ENCODE results near the gene TRIM52. TPM values are rescaled to one million over a fixed set of nuclear protein-coding genes. Genes with fewer than 3 reads are reported as not detected.
A peak's percentile ranks its signal among the peaks of the same experiment; 100 is the strongest.

TRIM52 gene
- total and polyA plus RNA-seq, 2 of the 13 experiments (the other 11 are each of a cell fraction or from before 2014, with no cell fraction given) = 7.2 to 11.6 TPM

GRCh38 chr5:181241393-181241975 lies 19.5 kb downstream of the TRIM52 start (continued):
- no peak for TF ChIP-seq ZBTB43 (CRISPR knock-in tag; conservative IDR thresholded peaks at IDR 0.05)
- peak; percentile 53; the same call in 1 of the 3 replicates for TF ChIP-seq MXI1 (IDR thresholded peaks at IDR 0.05; ENCODE audit: borderline replicate concordance, low read depth, low read length)
- TF ChIP-seq KDM2A (CRISPR knock-in tag; IDR thresholded peaks at IDR 0.05; ENCODE audit: borderline replicate concordance, low read depth) = 0 out of 2 replicates have a peak, but pooled peaks have one; percentile 27
- TF ChIP-seq IRF2 (CRISPR knock-in tag; IDR thresholded peaks at IDR 0.05) = peak; percentile 15; the same call in 1 of the 2 replicates
- TF ChIP-seq MYC (CRISPR knock-in tag; IDR thresholded peaks at IDR 0.05; ENCODE audit: borderline replicate concordance) = peak; percentile 19; the same call in 1 of the 2 replicates
- TF ChIP-seq GATAD2A (CRISPR knock-in tag; IDR thresholded peaks at IDR 0.05) = peak; percentile 16; the same call in 1 of the 2 replicates
- 0 out of 2 replicates have a peak, but pooled peaks have one; percentile 14 for TF ChIP-seq MIER3 (CRISPR knock-in tag; IDR thresholded peaks at IDR 0.05; ENCODE audit: borderline replicate concordance)
- TF ChIP-seq SMAD3 (CRISPR knock-in tag; IDR thresholded peaks at IDR 0.05) = 0 out of 2 replicates have a peak, but pooled peaks have one; percentile 2
- peak; percentile 22 for TF ChIP-seq AGO2 (optimal IDR thresholded peaks at IDR 0.05; ENCODE audit: low read depth, low read length)
- 0 out of 2 replicates have a peak, but pooled peaks have one; percentile 26 for TF ChIP-seq KMT2A (CRISPR knock-in tag; IDR thresholded peaks at IDR 0.05)
- peak; percentile 32; the same call in 1 of the 2 replicates for TF ChIP-seq ZNF556 (CRISPR knock-in tag; IDR thresholded peaks at IDR 0.05; ENCODE audit: borderline replicate concordance)
- no peak for TF ChIP-seq MATR3 (CRISPR knock-in tag; IDR thresholded peaks at IDR 0.05)
- TF ChIP-seq ZNF614 (CRISPR knock-in tag; IDR thresholded peaks at IDR 0.05; ENCODE audit: borderline replicate concordance) = peak; percentile 25; the same call in 1 of the 2 replicates
- TF ChIP-seq HNF1A (IDR thresholded peaks at IDR 0.05; ENCODE audit: low read depth) = no peak
- TF ChIP-seq HNF1A (CRISPR knock-in tag; IDR thresholded peaks at IDR 0.05; ENCODE audit: borderline replicate concordance) = 0 out of 2 replicates have a peak, but pooled peaks have one; percentile 14
- TF ChIP-seq HOXA9 (CRISPR knock-in tag; IDR thresholded peaks at IDR 0.05; ENCODE audit: borderline replicate concordance) = no peak
- no peak for TF ChIP-seq KDM6A (CRISPR knock-in tag; IDR thresholded peaks at IDR 0.05; ENCODE audit: low read depth)
- TF ChIP-seq NR1H2 (CRISPR knock-in tag; IDR thresholded peaks at IDR 0.05; ENCODE audit: borderline replicate concordance, low read depth) = no peak
- TF ChIP-seq RBFOX2 (IDR thresholded peaks at IDR 0.05; ENCODE audit: low read depth, low read length) = peak; percentile 51; the same call in 1 of the 2 replicates
- TF ChIP-seq CEBPG (CRISPR knock-in tag; IDR thresholded peaks at IDR 0.05) = peak; percentile 94
- no peak for TF ChIP-seq HINFP (CRISPR knock-in tag; IDR thresholded peaks at IDR 0.05; ENCODE audit: low read depth)
- TF ChIP-seq HDAC2 (CRISPR knock-in tag; IDR thresholded peaks at IDR 0.05) = peak; percentile 34; the same call in 1 of the 2 replicates
- TF ChIP-seq CCAR2 (optimal IDR thresholded peaks at IDR 0.05; ENCODE audit: low read depth, low read length) = no peak
- TF ChIP-seq SOX5 (CRISPR knock-in tag; IDR thresholded peaks at IDR 0.05; ENCODE audit: borderline replicate concordance) = peak; percentile 34; the same call in 1 of the 2 replicates

Data from HepG2 (cell line).